Stimulated activated CD4-positive, alpha-beta T cell treated with anti-CD3 and anti-CD28 coated beads, TNF-alpha, amount 100 ng/mL, for 1 hour (primary cell): ENCODE measurements around the gene STX1A.

Source experiments
- DNase-seq, 3 donors: peaks; one replicate each; pipeline ENCODE4 v3.0.0-alpha.2; 2020; ENCODE audit warnings: low read depth in 3 of 3, low spot score in 1 of 3

Gene STX1A

GRCh38 chr7:73718905-73719805, at the start of gene STX1A:
Gene STX1A (minus strand): TSS chr7:73719669. CDS start chr7:73719631, 38 bp downstream.
- DNase-seq = peak; percentile 26 to 63 (median 57)

GRCh38 chr7:73768641-73769480, 49.4 kb upstream of the STX1A start:
- DNase-seq = no peak

- DNase-seq = no peak
Observed at GRCh38 chr7:73766556-73767229, 47.2 kb upstream of the STX1A start.

- DNase-seq = no peak
Observed at GRCh38 chr7:73762659-73762999, 43.2 kb upstream of the STX1A start.

GRCh38 chr7:73761854-73762658, 42.6 kb upstream of the STX1A start:
- DNase-seq = no peak

- no peak for DNase-seq
Observed at GRCh38 chr7:73758581-73759138, 39.2 kb upstream of the STX1A start.

- DNase-seq = no peak
Observed at GRCh38 chr7:73749931-73750776, 30.7 kb upstream of the STX1A start.

- no peak for DNase-seq
Observed at GRCh38 chr7:73746378-73746777, 26.9 kb upstream of the STX1A start.

GRCh38 chr7:73742753-73743641, 23.5 kb upstream of the STX1A start:
- DNase-seq = no peak

GRCh38 chr7:73742338-73742752, 22.9 kb upstream of the STX1A start:
- DNase-seq = no peak

GRCh38 chr7:73741600-73741999, 22.1 kb upstream of the STX1A start:
- no peak for DNase-seq

GRCh38 chr7:73740771-73741170, 21.3 kb upstream of the STX1A start:
- no peak for DNase-seq

- no peak for DNase-seq
Observed at GRCh38 chr7:73740212-73740611, 20.7 kb upstream of the STX1A start.

- no peak for DNase-seq
Observed at GRCh38 chr7:73739387-73739767, 19.9 kb upstream of the STX1A start.

GRCh38 chr7:73738612-73739386, 19.3 kb upstream of the STX1A start, which contains the start of gene ABHD11:
Gene ABHD11 (minus strand): TSS chr7:73738802. CDS start chr7:73738770, 32 bp downstream.
- DNase-seq = peak; percentile 96 to 100 (median 99)

- peak in 1 of 3 donors; percentile 58 for DNase-seq
Observed at GRCh38 chr7:73738220-73738611, 18.7 kb upstream of the STX1A start.

- no peak for DNase-seq
Observed at GRCh38 chr7:73737491-73738219, 18.2 kb upstream of the STX1A start.
